Measurements from ENCODE around the gene IKZF1.

IKZF1 gene

GRCh38 chr7:50312250-50313162, 8.0 kb downstream of the IKZF1 start:
- Histone ChIP-seq H3K27ac (ENCODE audit: low read depth, low read length) (no peak overlapping the region), H3K36me3 (ENCODE audit: insufficient read depth, low read length) (no peaks in the 10 kb centered on the region), H3K4me3 (ENCODE audit: low read depth in 1 of 2, low read length in 2 of 2) (no peak overlapping the region), H3K9me3 (ENCODE audit: low read length) (no peaks in the 10 kb centered on the region), H3K9ac (ENCODE audit: low read length) (no peak overlapping the region), H3K4me1 (ENCODE audit: insufficient read depth, low read length) (no peaks in the 10 kb centered on the region), H3K27me3 (ENCODE audit: control insufficient read depth in 1 of 2, insufficient read depth in 2 of 2, low read length in 2 of 2) (no peaks in the 10 kb centered on the region)

- no peaks in the 10 kb centered on the region for H3K9me3 ChIP-seq (ENCODE audit: low read length)
- H3K36me3 ChIP-seq (ENCODE audit: insufficient read depth, low read length): no peaks in the 10 kb centered on the region
- H3K9ac ChIP-seq (ENCODE audit: low read length): no peak overlapping the region
- H3K27me3 ChIP-seq (ENCODE audit: control insufficient read depth in 1 of 2, insufficient read depth in 2 of 2, low read length in 2 of 2): no peaks in the 10 kb centered on the region
- H3K27ac ChIP-seq (ENCODE audit: low read depth, low read length): no peak overlapping the region
- no peak overlapping the region for H3K4me3 ChIP-seq (ENCODE audit: low read depth in 1 of 2, low read length in 2 of 2)
- no peaks in the 10 kb centered on the region for H3K4me1 ChIP-seq (ENCODE audit: insufficient read depth, low read length)
Measured at GRCh38 chr7:50314836-50315592, 10.5 kb downstream of the IKZF1 start.

- Histone ChIP-seq H3K27me3 (ENCODE audit: control insufficient read depth in 1 of 2, insufficient read depth in 2 of 2, low read length in 2 of 2) (no peaks in the 10 kb centered on the region), H3K4me1 (ENCODE audit: insufficient read depth, low read length) (no peaks in the 10 kb centered on the region), H3K9ac (ENCODE audit: low read length) (no peak overlapping the region), H3K4me3 (ENCODE audit: low read depth in 1 of 2, low read length in 2 of 2) (no peak overlapping the region), H3K27ac (ENCODE audit: low read depth, low read length) (no peak overlapping the region), H3K36me3 (ENCODE audit: insufficient read depth, low read length) (no peaks in the 10 kb centered on the region), H3K9me3 (ENCODE audit: low read length) (no peaks in the 10 kb centered on the region)
Measured at GRCh38 chr7:50315739-50316671, 11.5 kb downstream of the IKZF1 start.

- Histone ChIP-seq H3K9me3 (ENCODE audit: low read length) (no peaks in the 10 kb centered on the region), H3K27me3 (ENCODE audit: control insufficient read depth in 1 of 2, insufficient read depth in 2 of 2, low read length in 2 of 2) (no peaks in the 10 kb centered on the region), H3K4me3 (ENCODE audit: low read depth in 1 of 2, low read length in 2 of 2) (no peak overlapping the region), H3K27ac (ENCODE audit: low read depth, low read length) (no peak overlapping the region), H3K36me3 (ENCODE audit: insufficient read depth, low read length) (no peaks in the 10 kb centered on the region), H3K9ac (ENCODE audit: low read length) (no peak overlapping the region), H3K4me1 (ENCODE audit: insufficient read depth, low read length) (no peaks in the 10 kb centered on the region)
Measured at GRCh38 chr7:50317221-50317678, 12.7 kb downstream of the IKZF1 start.

GRCh38 chr7:50317697-50318669, 13.5 kb downstream of the IKZF1 start:
- H3K27ac ChIP-seq (ENCODE audit: low read depth, low read length): no peak overlapping the region
- no peaks in the 10 kb centered on the region for H3K4me1 ChIP-seq (ENCODE audit: insufficient read depth, low read length)
- H3K36me3 ChIP-seq (ENCODE audit: insufficient read depth, low read length): no peaks in the 10 kb centered on the region
- no peaks in the 10 kb centered on the region for H3K27me3 ChIP-seq (ENCODE audit: control insufficient read depth in 1 of 2, insufficient read depth in 2 of 2, low read length in 2 of 2)
- no peaks in the 10 kb centered on the region for H3K9me3 ChIP-seq (ENCODE audit: low read length)
- H3K9ac ChIP-seq (ENCODE audit: low read length): no peak overlapping the region
- no peak overlapping the region for H3K4me3 ChIP-seq (ENCODE audit: low read depth in 1 of 2, low read length in 2 of 2)

- H3K27me3 ChIP-seq (ENCODE audit: control insufficient read depth in 1 of 2, insufficient read depth in 2 of 2, low read length in 2 of 2): no peaks in the 10 kb centered on the region
- no peaks in the 10 kb centered on the region for H3K36me3 ChIP-seq (ENCODE audit: insufficient read depth, low read length)
- H3K9ac ChIP-seq (ENCODE audit: low read length): no peak overlapping the region
- H3K9me3 ChIP-seq (ENCODE audit: low read length): no peaks in the 10 kb centered on the region
- no peaks in the 10 kb centered on the region for H3K4me1 ChIP-seq (ENCODE audit: insufficient read depth, low read length)
- H3K4me3 ChIP-seq (ENCODE audit: low read depth in 1 of 2, low read length in 2 of 2): no peak overlapping the region
- no peak overlapping the region for H3K27ac ChIP-seq (ENCODE audit: low read depth, low read length)
Measured at GRCh38 chr7:50321487-50322067, 17.1 kb downstream of the IKZF1 start.

- Histone ChIP-seq H3K27ac (ENCODE audit: low read depth, low read length) (no peak overlapping the region), H3K4me3 (ENCODE audit: low read depth in 1 of 2, low read length in 2 of 2) (no peak overlapping the region), H3K36me3 (ENCODE audit: insufficient read depth, low read length) (no peaks in the 10 kb centered on the region), H3K9me3 (ENCODE audit: low read length) (no peaks in the 10 kb centered on the region), H3K27me3 (ENCODE audit: control insufficient read depth in 1 of 2, insufficient read depth in 2 of 2, low read length in 2 of 2) (no peaks in the 10 kb centered on the region), H3K9ac (ENCODE audit: low read length) (no peak overlapping the region), H3K4me1 (ENCODE audit: insufficient read depth, low read length) (no peaks in the 10 kb centered on the region)
Measured at GRCh38 chr7:50324113-50324512, 19.6 kb downstream of the IKZF1 start.

GRCh38 chr7:50327443-50327842, 22.9 kb downstream of the IKZF1 start:
- H3K27me3 ChIP-seq (ENCODE audit: control insufficient read depth in 1 of 2, insufficient read depth in 2 of 2, low read length in 2 of 2): no peaks in the 10 kb centered on the region
- H3K9me3 ChIP-seq (ENCODE audit: low read length): no peaks in the 10 kb centered on the region
- H3K4me3 ChIP-seq (ENCODE audit: low read depth in 1 of 2, low read length in 2 of 2): no peak overlapping the region
- no peak overlapping the region for H3K9ac ChIP-seq (ENCODE audit: low read length)
- no peaks in the 10 kb centered on the region for H3K4me1 ChIP-seq (ENCODE audit: insufficient read depth, low read length)
- H3K36me3 ChIP-seq (ENCODE audit: insufficient read depth, low read length): no peaks in the 10 kb centered on the region
- H3K27ac ChIP-seq (ENCODE audit: low read depth, low read length): no peak overlapping the region

- Histone ChIP-seq H3K9ac (ENCODE audit: low read length) (no peak overlapping the region), H3K4me3 (ENCODE audit: low read depth in 1 of 2, low read length in 2 of 2) (no peak overlapping the region), H3K27me3 (ENCODE audit: control insufficient read depth in 1 of 2, insufficient read depth in 2 of 2, low read length in 2 of 2) (no peaks in the 10 kb centered on the region), H3K27ac (ENCODE audit: low read depth, low read length) (no peak overlapping the region), H3K4me1 (ENCODE audit: insufficient read depth, low read length) (no peaks in the 10 kb centered on the region), H3K36me3 (ENCODE audit: insufficient read depth, low read length) (no peaks in the 10 kb centered on the region), H3K9me3 (ENCODE audit: low read length) (no peaks in the 10 kb centered on the region)
Measured at GRCh38 chr7:50329775-50330174, 25.3 kb downstream of the IKZF1 start.

GRCh38 chr7:50330254-50330653, 25.7 kb downstream of the IKZF1 start:
- no peak overlapping the region for H3K4me3 ChIP-seq (ENCODE audit: low read depth in 1 of 2, low read length in 2 of 2)
- H3K9ac ChIP-seq (ENCODE audit: low read length): no peak overlapping the region
- H3K27ac ChIP-seq (ENCODE audit: low read depth, low read length): no peak overlapping the region

More at GRCh38 chr7:50330254-50330653, 25.7 kb downstream of the IKZF1 start:
- no peaks in the 10 kb centered on the region for H3K9me3 ChIP-seq (ENCODE audit: low read length)
- no peaks in the 10 kb centered on the region for H3K36me3 ChIP-seq (ENCODE audit: insufficient read depth, low read length)
- no peaks in the 10 kb centered on the region for H3K27me3 ChIP-seq (ENCODE audit: control insufficient read depth in 1 of 2, insufficient read depth in 2 of 2, low read length in 2 of 2)
- H3K4me1 ChIP-seq (ENCODE audit: insufficient read depth, low read length): no peaks in the 10 kb centered on the region
